K562 (cell line): ENCODE data around the gene ZC3H10. TPM values are rescaled to one million over a fixed set of nuclear protein-coding genes. Genes with fewer than 3 reads are reported as not detected.

Experiments
- BACH1 ChIP-seq: fragments of 200-800 bp; sonication (Bioruptor generic); IDR thresholded peaks from 2 replicates; pipeline ENCODE4 v1.6.1; 2016; ENCODE audit warnings: missing genetic modification characterization, missing compliant biosample characterization
- HLTF ChIP-seq: fragments of 450-650 bp; IDR thresholded peaks from 2 replicates; pipeline ENCODE4 v1.6.1; 2016
- JUN ChIP-seq, 2 experiments: sonication (generic) in 1 of 2; formaldehyde crosslinking in 1 of 2; IDR thresholded peaks; 2 replicates each; pipeline versions ENCODE4 v1.6.1 to v1.8.0; 2012 to 2022; ENCODE audit warnings: borderline replicate concordance in 2 of 2, mild to moderate bottlenecking in 2 of 2, improper control_type of control experiment in 1 of 2, low read depth in 1 of 2, low read length in 1 of 2, missing genetic modification reagents in 1 of 2
- KDM1A ChIP-seq, 2 experiments: fragments of 450-650 bp; IDR thresholded peaks; 2 replicates each; pipeline ENCODE4 v1.6.1; 2016; ENCODE audit warnings: mild to moderate bottlenecking in 2 of 2
- MYC ChIP-seq, 2 experiments: fragments of 250-450 bp in 1 of 2; sonication (Bioruptor Pico) in 1 of 2; IDR thresholded peaks; 2 replicates each; pipeline versions ENCODE4 v1.5.1 to v1.6.1; 2012 to 2021; ENCODE audit warnings: low read depth in 2 of 2, borderline replicate concordance in 1 of 2, improper control_type of control experiment in 1 of 2, low read length in 1 of 2, mild to moderate bottlenecking in 1 of 2, moderate library complexity in 1 of 2
- NFE2 ChIP-seq: IDR thresholded peaks from 2 replicates; pipeline ENCODE4 v1.6.1; 2014; ENCODE audit warnings: antibody characterized with exemption, low read depth
- TARDBP ChIP-seq: fragments of 450-650 bp; IDR thresholded peaks from 2 replicates; pipeline ENCODE4 v1.6.1; 2016
- TGIF2 ChIP-seq: sonication (generic); formaldehyde crosslinking; IDR thresholded peaks from 2 replicates; pipeline ENCODE4 v1.8.1; 2022; ENCODE audit warnings: mild to moderate bottlenecking, missing genetic modification reagents, moderate library complexity
- VEZF1 ChIP-seq: fragments of 200-800 bp; sonication (Bioruptor generic); IDR thresholded peaks from 2 replicates; pipeline ENCODE4 v1.6.1; 2017; ENCODE audit warnings: missing genetic modification characterization, missing compliant biosample characterization
- ZBTB7A ChIP-seq: IDR thresholded peaks from 2 replicates; pipeline ENCODE4 v1.6.1; 2011; ENCODE audit warnings: low read depth, mild to moderate bottlenecking, low read length, moderate library complexity, borderline replicate concordance; ENCODE audit not compliant: control insufficient read depth
- ZFP36 ChIP-seq: fragments of 150-350 bp; IDR thresholded peaks from 2 replicates; pipeline ENCODE4 v1.6.1; 2018; ENCODE audit warnings: low read length, low read depth; ENCODE audit not compliant: partially characterized antibody
- ZHX1 ChIP-seq: fragments of 150-350 bp; conservative IDR thresholded peaks from 2 replicates; pipeline ENCODE4 v1.6.1; 2014; ENCODE audit warnings: low read length
- ZNF232 ChIP-seq: sonication (generic); formaldehyde crosslinking; IDR thresholded peaks from 2 replicates; pipeline ENCODE4 v1.8.0; 2022; ENCODE audit warnings: mild to moderate bottlenecking, missing genetic modification reagents
- ZNF253 ChIP-seq: fragments of 250-450 bp; sonication (Bioruptor Pico); conservative IDR thresholded peaks from 2 replicates; pipeline ENCODE4 v1.6.1; 2021; ENCODE audit warnings: mild to moderate bottlenecking
- ZNF668 ChIP-seq: fragments of 250-450 bp; sonication (Bioruptor Pico); IDR thresholded peaks from 2 replicates; pipeline ENCODE4 v1.8.0; 2022; ENCODE audit warnings: mild to moderate bottlenecking, inconsistent platforms
- ZSCAN32 ChIP-seq: fragments of 450-650 bp; formaldehyde crosslinking; IDR thresholded peaks from 2 replicates; pipeline ENCODE4 v1.4.0; 2020; ENCODE audit warnings: mild to moderate bottlenecking, moderate library complexity
- polyA plus RNA-seq, 8 experiments: library from polyadenylated mRNA; depleted of rRNA in 4 of 8; stranded (reverse) in 5 of 8; unstranded in 3 of 8; fragments of >200 nt; fragmentation: Nextera tagmentation in 2 of 8; fragmentation: Illumina TruSeq in 1 of 8; extraction: Ambion mirVana in 2 of 8; extraction: Trizol in 1 of 8; gene quantifications; 2 replicates each; pipeline versions ENCODE4 v1.2.1 to v1.2.3, GENCODE V29; 2011 to 2014; ENCODE audit warnings: inconsistent platforms in 1 of 8, missing spikeins in 1 of 8
- total RNA-seq, 7 experiments: library from RNA; depleted of rRNA in 6 of 7; stranded (reverse); fragments of >200 nt in 6 of 7; fragmentation: Illumina TruSeq in 2 of 7; extraction: Trizol in 2 of 7; gene quantifications; 2 replicates each; pipeline versions ENCODE4 v1.2.1 to v1.2.3, GENCODE V29; 2011 to 2021; ENCODE audit warnings: low replicate concordance in 1 of 7
- TF ChIP-seq, protein P1 (sequence below): sonication (generic); formaldehyde crosslinking; IDR thresholded peaks from 2 replicates; pipeline ENCODE4 v1.8.0; 2022; ENCODE audit warnings: missing genetic modification reagents, mild to moderate bottlenecking, borderline replicate concordance
- TF ChIP-seq, protein P2 (sequence below): fragments of 450-650 bp; formaldehyde crosslinking; conservative IDR thresholded peaks from 2 replicates; pipeline ENCODE4 v1.4.0; 2022; ENCODE audit warnings: mild to moderate bottlenecking, missing genetic modification characterization
- TF ChIP-seq, protein P3 (sequence below): fragments of 200-800 bp; sonication (Bioruptor generic); IDR thresholded peaks from 2 replicates; pipeline ENCODE4 v1.6.1; 2017; ENCODE audit warnings: missing genetic modification characterization, missing compliant biosample characterization

Gene ZC3H10
- total and polyA plus RNA-seq, 9 of the 15 experiments (the other 6 are each of a cell fraction or from before 2014, with no cell fraction given): 0.31 to 4.1 (median 1.6) TPM

GRCh38 chr12:56104109-56104814 is 13.8 kb upstream of the ZC3H10 start, which contains the start of gene PA2G4 (continued):
- TF ChIP-seq ZNF253 (CRISPR knock-in tag): no peak
- no peak for TF ChIP-seq ZNF232 (CRISPR knock-in tag)
- TF ChIP-seq NFE2: no peak
- TF ChIP-seq, protein P1, sequence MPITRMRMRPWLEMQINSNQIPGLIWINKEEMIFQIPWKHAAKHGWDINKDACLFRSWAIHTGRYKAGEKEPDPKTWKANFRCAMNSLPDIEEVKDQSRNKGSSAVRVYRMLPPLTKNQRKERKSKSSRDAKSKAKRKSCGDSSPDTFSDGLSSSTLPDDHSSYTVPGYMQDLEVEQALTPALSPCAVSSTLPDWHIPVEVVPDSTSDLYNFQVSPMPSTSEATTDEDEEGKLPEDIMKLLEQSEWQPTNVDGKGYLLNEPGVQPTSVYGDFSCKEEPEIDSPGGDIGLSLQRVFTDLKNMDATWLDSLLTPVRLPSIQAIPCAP (CRISPR knock-in tag): no peak
- TF ChIP-seq, protein P2, sequence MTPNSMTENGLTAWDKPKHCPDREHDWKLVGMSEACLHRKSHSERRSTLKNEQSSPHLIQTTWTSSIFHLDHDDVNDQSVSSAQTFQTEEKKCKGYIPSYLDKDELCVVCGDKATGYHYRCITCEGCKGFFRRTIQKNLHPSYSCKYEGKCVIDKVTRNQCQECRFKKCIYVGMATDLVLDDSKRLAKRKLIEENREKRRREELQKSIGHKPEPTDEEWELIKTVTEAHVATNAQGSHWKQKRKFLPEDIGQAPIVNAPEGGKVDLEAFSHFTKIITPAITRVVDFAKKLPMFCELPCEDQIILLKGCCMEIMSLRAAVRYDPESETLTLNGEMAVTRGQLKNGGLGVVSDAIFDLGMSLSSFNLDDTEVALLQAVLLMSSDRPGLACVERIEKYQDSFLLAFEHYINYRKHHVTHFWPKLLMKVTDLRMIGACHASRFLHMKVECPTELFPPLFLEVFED (CRISPR knock-in tag): no peak
- TF ChIP-seq, protein P3, sequence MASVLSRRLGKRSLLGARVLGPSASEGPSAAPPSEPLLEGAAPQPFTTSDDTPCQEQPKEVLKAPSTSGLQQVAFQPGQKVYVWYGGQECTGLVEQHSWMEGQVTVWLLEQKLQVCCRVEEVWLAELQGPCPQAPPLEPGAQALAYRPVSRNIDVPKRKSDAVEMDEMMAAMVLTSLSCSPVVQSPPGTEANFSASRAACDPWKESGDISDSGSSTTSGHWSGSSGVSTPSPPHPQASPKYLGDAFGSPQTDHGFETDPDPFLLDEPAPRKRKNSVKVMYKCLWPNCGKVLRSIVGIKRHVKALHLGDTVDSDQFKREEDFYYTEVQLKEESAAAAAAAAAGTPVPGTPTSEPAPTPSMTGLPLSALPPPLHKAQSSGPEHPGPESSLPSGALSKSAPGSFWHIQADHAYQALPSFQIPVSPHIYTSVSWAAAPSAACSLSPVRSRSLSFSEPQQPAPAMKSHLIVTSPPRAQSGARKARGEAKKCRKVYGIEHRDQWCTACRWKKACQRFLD (CRISPR knock-in tag): peak; percentile 75
- TF ChIP-seq KDM1A (IDR thresholded peaks at IDR 0.05): no peak
- TF ChIP-seq TGIF2 (CRISPR knock-in tag): no peak; the same call in 1 of the 2 replicates
- TF ChIP-seq ZNF668 (CRISPR knock-in tag): no peak
- TF ChIP-seq JUN (IDR thresholded peaks at IDR 0.05; ENCODE audit: borderline replicate concordance, low read depth, low read length): peak; percentile 62; the same call in 1 of the 2 replicates
- peak; percentile 93 for TF ChIP-seq JUN (CRISPR knock-in tag; IDR thresholded peaks at IDR 0.05; ENCODE audit: borderline replicate concordance)
- no peak for TF ChIP-seq ZSCAN32
- no peak for TF ChIP-seq ZFP36
- TF ChIP-seq BACH1: no peak; the same call in 1 of the 2 replicates
- TF ChIP-seq MYC (IDR thresholded peaks at IDR 0.05; ENCODE audit: low read depth, low read length): peak; percentile 97
- peak; percentile 47; the same call in 1 of the 2 replicates for TF ChIP-seq MYC (CRISPR knock-in tag; IDR thresholded peaks at IDR 0.05; ENCODE audit: borderline replicate concordance, low read depth)
- TF ChIP-seq ZHX1: no peak
- no peak for TF ChIP-seq TARDBP
- peak; percentile 69 for TF ChIP-seq VEZF1 (CRISPR knock-in tag)
- TF ChIP-seq HLTF: no peak
- TF ChIP-seq ZBTB7A: peak; percentile 80
